ENCODE data around the gene TMEM101. TPM values are rescaled to one million over a fixed set of nuclear protein-coding genes. Genes with fewer than 3 reads are reported as not detected.

Gene TMEM101
- total RNA-seq, 2 experiments from 2014 or later: 8.8 to 9.7 TPM

DNA sequence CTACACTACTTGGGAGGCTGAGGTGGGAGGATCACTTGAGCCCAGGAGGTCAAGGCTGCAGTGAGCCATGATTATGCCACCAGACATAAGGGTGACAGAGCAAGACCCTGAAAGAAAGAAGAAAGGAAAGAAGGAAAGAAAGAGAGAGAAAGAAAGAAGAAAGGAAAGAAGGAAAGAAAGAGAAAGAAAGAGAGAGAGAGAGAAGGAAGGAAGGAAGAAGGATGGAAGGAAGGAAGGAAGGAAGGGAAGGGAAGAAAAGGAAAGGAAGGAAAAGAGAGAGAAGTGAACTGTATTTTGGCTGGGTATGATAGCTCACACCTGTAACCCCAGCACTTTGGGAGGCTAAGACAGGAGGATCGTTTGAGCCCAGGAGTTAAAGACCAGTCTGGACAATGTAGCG is 36.7 kb downstream of the TMEM101 start:
- no peak overlapping the region for H3K4me3 ChIP-seq (ENCODE audit: low read length)
- no peak overlapping the region for H3K27ac ChIP-seq (ENCODE audit: low read depth in 1 of 2, low read length in 2 of 2)
- peaks cover 0 to under 1% of the 10 kb centered on the region in 2 experiments for H3K9me3 ChIP-seq (ENCODE audit: control insufficient read depth in 1 of 2, insufficient read depth in 1 of 2, low read length in 2 of 2)
- ChIA-PET POLR2A (no interaction called here), CTCF (no interaction called here)
- ATAC-seq (ENCODE audit: poor library complexity) (no peak), DNase-seq (no peak)
- no peaks in the 10 kb centered on the region for H3K36me3 ChIP-seq (ENCODE audit: insufficient read depth, low read length)
- Mint-ChIP-seq H3K4me3 (no peak overlapping the region), H3K27me3 (peaks cover 53% of the 10 kb centered on the region), H3K9me3 (no peaks in the 10 kb centered on the region), H3K27ac (no peak overlapping the region), H3K36me3 (ENCODE audit: low read depth) (no peaks in the 10 kb centered on the region), H3K4me1 (ENCODE audit: low read depth) (no peaks in the 10 kb centered on the region)
- no peak for TF ChIP-seq CTCF (IDR thresholded peaks at IDR 0.05)
- peaks cover 11 to 22% of the 10 kb centered on the region in 2 experiments for H3K27me3 ChIP-seq (ENCODE audit: control insufficient read depth in 1 of 2, insufficient read depth in 2 of 2, low read length in 2 of 2)
- intact Hi-C loops (cut with DNase I, micrococcal nuclease): no loop called here
- no peaks in the 10 kb centered on the region for H3K4me1 ChIP-seq (ENCODE audit: insufficient read depth, low read length)

- H3K27me3 Mint-ChIP-seq: peaks cover 45% of the 10 kb centered on the region
- H3K27me3 ChIP-seq (ENCODE audit: control insufficient read depth in 1 of 2, insufficient read depth in 2 of 2, low read length in 2 of 2): peaks cover 4 to 13% of the 10 kb centered on the region in 2 experiments
- H3K9me3 Mint-ChIP-seq: no peaks in the 10 kb centered on the region
- no peaks in the 10 kb centered on the region for H3K4me1 ChIP-seq (ENCODE audit: insufficient read depth, low read length)
- no peaks in the 10 kb centered on the region for H3K36me3 Mint-ChIP-seq (ENCODE audit: low read depth)
- H3K4me3 ChIP-seq (ENCODE audit: low read length): no peak overlapping the region
- no peak for DNase-seq
- no peak overlapping the region for H3K27ac Mint-ChIP-seq
- no peaks in the 10 kb centered on the region for H3K36me3 ChIP-seq (ENCODE audit: insufficient read depth, low read length)
- CTCF ChIA-PET: no interaction called here
- no peaks in the 10 kb centered on the region for H3K4me1 Mint-ChIP-seq (ENCODE audit: low read depth)
- no peak for ATAC-seq (ENCODE audit: poor library complexity)
- POLR2A ChIA-PET: no interaction called here
- H3K9me3 ChIP-seq (ENCODE audit: control insufficient read depth in 1 of 2, insufficient read depth in 1 of 2, low read length in 2 of 2): no peaks in the 10 kb centered on the region
- TF ChIP-seq CTCF (IDR thresholded peaks at IDR 0.05): no peak
- intact Hi-C loops (cut with DNase I, micrococcal nuclease): no loop called here
- H3K27ac ChIP-seq (ENCODE audit: low read depth in 1 of 2, low read length in 2 of 2): no peak overlapping the region
- no peak overlapping the region for H3K4me3 Mint-ChIP-seq
Measured at GRCh38 chr17:43976963-43977837, 37.6 kb downstream of the TMEM101 start.

GRCh38 chr17:43975898-43976297 is 38.9 kb downstream of the TMEM101 start:
- ChIA-PET CTCF (no interaction called here), POLR2A (no interaction called here)

More at GRCh38 chr17:43975898-43976297, 38.9 kb downstream of the TMEM101 start:
- H3K36me3 ChIP-seq (ENCODE audit: insufficient read depth, low read length): no peaks in the 10 kb centered on the region
- peaks cover 0 to 3% of the 10 kb centered on the region in 2 experiments for H3K27me3 ChIP-seq (ENCODE audit: control insufficient read depth in 1 of 2, insufficient read depth in 2 of 2, low read length in 2 of 2)
- TF ChIP-seq CTCF (IDR thresholded peaks at IDR 0.05): no peak
- no peaks in the 10 kb centered on the region for H3K9me3 Mint-ChIP-seq
- H3K36me3 Mint-ChIP-seq (ENCODE audit: low read depth): no peaks in the 10 kb centered on the region
- H3K27ac ChIP-seq (ENCODE audit: low read depth in 1 of 2, low read length in 2 of 2): no peak overlapping the region
- ATAC-seq (ENCODE audit: poor library complexity) (no peak), DNase-seq (no peak)
- H3K4me1 ChIP-seq (ENCODE audit: insufficient read depth, low read length): no peaks in the 10 kb centered on the region
- intact Hi-C loops (cut with DNase I, micrococcal nuclease): no loop called here
- peaks cover 37% of the 10 kb centered on the region for H3K27me3 Mint-ChIP-seq
- H3K9me3 ChIP-seq (ENCODE audit: control insufficient read depth in 1 of 2, insufficient read depth in 1 of 2, low read length in 2 of 2): no peaks in the 10 kb centered on the region
- H3K4me3 Mint-ChIP-seq: no peak overlapping the region
- no peak overlapping the region for H3K4me3 ChIP-seq (ENCODE audit: low read length)
- peaks cover 5% of the 10 kb centered on the region for H3K4me1 Mint-ChIP-seq (ENCODE audit: low read depth)
- H3K27ac Mint-ChIP-seq: no peak overlapping the region

All from CD4-positive, alpha-beta T cell (primary cell).